Kidney (tissue), 14 donors: Measurements from ENCODE around the gene NOX5. TPM values are rescaled to one million over a fixed set of nuclear protein-coding genes. Genes with fewer than 3 reads are reported as not detected.

ENCODE experiments used
- DNase-seq, 5 donors: peaks; one replicate each; pipeline ENCODE4 v3.0.0-alpha.2; 2013 to 2020
- FAIRE-seq: peaks from 2 replicates; lab custom pipeline; 2012; peaks lifted over from hg19 to GRCh38; lab: Jason Lieb, UNC
- H3K27ac ChIP-seq, 2 donors: one replicate each; pipeline ENCODE4 v1.7.0; 2013; ENCODE audit warnings: low read depth in 2 of 2, low read length in 2 of 2, inconsistent platforms in 1 of 2
- H3K27me3 ChIP-seq: one replicate; pipeline ENCODE4 v1.7.1; 2013; ENCODE audit warnings: low read length, inconsistent platforms; ENCODE audit not compliant: control insufficient read depth, insufficient read depth
- H3K36me3 ChIP-seq, 3 donors: one replicate each; pipeline versions ENCODE4 v1.7.0 to v1.7.1; 2013; ENCODE audit warnings: low read length in 3 of 3, control low read depth in 1 of 3, inconsistent platforms in 1 of 3; ENCODE audit not compliant: insufficient read depth in 3 of 3, control insufficient read depth in 2 of 3
- H3K4me1 ChIP-seq, 3 donors: one replicate each; pipeline versions ENCODE4 v1.7.0 to v1.7.1; 2013; ENCODE audit warnings: low read length in 3 of 3, inconsistent platforms in 1 of 3, low read depth in 1 of 3; ENCODE audit not compliant: control insufficient read depth in 2 of 3, insufficient read depth in 2 of 3
- H3K4me3 ChIP-seq, 3 donors: one replicate each; pipeline versions ENCODE4 v1.7.0 to v1.8.1; 2013; ENCODE audit warnings: low read length in 3 of 3, control low read depth in 1 of 3, inconsistent platforms in 1 of 3
- H3K9ac ChIP-seq, 3 donors: one replicate each; pipeline versions ENCODE4 v1.7.0 to v1.7.1; 2013; ENCODE audit warnings: low read length in 3 of 3, control low read depth in 1 of 3, inconsistent platforms in 1 of 3
- H3K9me3 ChIP-seq, 3 donors: one replicate each; pipeline versions ENCODE4 v1.7.0 to v1.7.1; 2013; ENCODE audit warnings: low read length in 3 of 3, control low read depth in 1 of 3, inconsistent platforms in 1 of 3; ENCODE audit not compliant: control insufficient read depth in 2 of 3, insufficient read depth in 1 of 3
- intact Hi-C: fragments of 100-400 bp; cut with DNase I; formaldehyde crosslinking; loops from one replicate; pipeline ENCODE4 v1.11.1; 2022
- polyA plus RNA-seq: library from polyadenylated mRNA; stranded (reverse); fragments of 350-450 nt; fragmentation: Illumina TruSeq; extraction: RNeasy Lipid Tissue Mini Kit (QIAGEN cat#74804); gene quantifications from one replicate; pipeline ENCODE4 v1.2.3, GENCODE V29; 2014; ENCODE audit warnings: low read depth, low replicate concordance; ENCODE audit not compliant: insufficient read depth
- total RNA-seq: library from RNA; stranded (reverse); fragmentation: NEBNext Ultra II Directional; extraction: Animal tissue kit (Norgen Biotek cat#: 25700); gene quantifications from one replicate; pipeline ENCODE4 v1.2.1, GENCODE V29; 2021
- TF ChIP-seq, protein P1 (sequence below): IDR thresholded peaks from 3 replicates; pipeline ENCODE4 v1.5.1; 2012; ENCODE audit warnings: mild to moderate bottlenecking, moderate library complexity, borderline replicate concordance; ENCODE audit not compliant: insufficient read depth; ENCODE audit errors: extremely low read depth
- donor health status: control.
- donor health status: control.
- donor health status: control.
- donor health status: control.
- donor health status: control.
- donor health status: DM: yes; HTN: yes; CAD: no.
- donor health status: Normal renal cell carcinoma (clear cell type).

The NOX5 gene
- total and polyA plus RNA-seq, 2 donors from 2014 or later = 0.19 to 0.60 TPM

DNA sequence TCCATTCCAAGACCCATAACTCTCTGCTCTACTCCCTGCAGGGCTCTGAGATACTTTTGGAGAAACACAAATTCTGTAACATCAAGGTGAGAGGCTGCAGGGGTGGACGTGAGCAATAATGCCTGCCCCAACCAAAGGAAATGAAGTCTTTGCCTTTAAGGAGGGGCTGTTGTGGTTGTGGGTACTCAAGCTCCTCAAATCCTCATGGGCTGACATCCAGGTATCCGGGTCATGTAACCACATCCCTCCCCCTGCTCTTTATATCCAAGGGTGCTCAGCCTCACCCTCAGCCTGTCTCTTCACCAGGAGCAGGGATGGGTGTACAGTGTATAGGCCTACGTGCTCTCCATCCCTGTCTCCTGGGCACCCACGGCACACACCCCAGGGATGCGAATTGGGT is 32.3 kb downstream of the NOX5 start:
- DNase-seq (no peak), FAIRE-seq (no peak)
- TF ChIP-seq, protein P1, sequence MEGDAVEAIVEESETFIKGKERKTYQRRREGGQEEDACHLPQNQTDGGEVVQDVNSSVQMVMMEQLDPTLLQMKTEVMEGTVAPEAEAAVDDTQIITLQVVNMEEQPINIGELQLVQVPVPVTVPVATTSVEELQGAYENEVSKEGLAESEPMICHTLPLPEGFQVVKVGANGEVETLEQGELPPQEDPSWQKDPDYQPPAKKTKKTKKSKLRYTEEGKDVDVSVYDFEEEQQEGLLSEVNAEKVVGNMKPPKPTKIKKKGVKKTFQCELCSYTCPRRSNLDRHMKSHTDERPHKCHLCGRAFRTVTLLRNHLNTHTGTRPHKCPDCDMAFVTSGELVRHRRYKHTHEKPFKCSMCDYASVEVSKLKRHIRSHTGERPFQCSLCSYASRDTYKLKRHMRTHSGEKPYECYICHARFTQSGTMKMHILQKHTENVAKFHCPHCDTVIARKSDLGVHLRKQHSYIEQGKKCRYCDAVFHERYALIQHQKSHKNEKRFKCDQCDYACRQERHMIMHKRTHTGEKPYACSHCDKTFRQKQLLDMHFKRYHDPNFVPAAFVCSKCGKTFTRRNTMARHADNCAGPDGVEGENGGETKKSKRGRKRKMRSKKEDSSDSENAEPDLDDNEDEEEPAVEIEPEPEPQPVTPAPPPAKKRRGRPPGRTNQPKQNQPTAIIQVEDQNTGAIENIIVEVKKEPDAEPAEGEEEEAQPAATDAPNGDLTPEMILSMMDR = no peak
- Histone ChIP-seq H3K4me3 (no peak overlapping the region), H3K4me1 (peaks cover 0 to 2% (median 0%) of the 10 kb centered on the region in 3 donors), H3K9ac (no peak overlapping the region), H3K27me3 (no peaks in the 10 kb centered on the region), H3K36me3 (no peaks in the 10 kb centered on the region), H3K27ac (no peak overlapping the region), H3K9me3 (no peaks in the 10 kb centered on the region)
- intact Hi-C loops = no loop called here

DNA sequence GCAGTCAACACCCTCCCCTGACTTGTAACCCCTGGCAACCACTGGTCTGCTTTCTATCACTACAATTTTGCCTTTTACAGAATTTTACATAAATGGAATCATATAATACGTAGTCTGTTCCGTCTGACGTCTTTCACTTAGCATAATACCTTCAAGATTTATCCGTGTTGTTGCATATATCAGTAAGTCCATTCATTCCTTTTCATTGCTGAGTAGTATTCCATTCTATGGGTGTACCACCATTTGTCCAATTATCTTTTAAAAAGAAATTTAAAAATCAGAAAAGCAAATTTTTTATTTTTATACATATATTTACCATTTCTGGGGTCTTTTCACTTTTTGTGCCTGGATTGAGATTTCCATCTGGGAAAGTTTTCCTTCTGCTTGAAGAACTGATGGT is 35.5 kb downstream of the NOX5 start:
- no peak for FAIRE-seq
- H3K36me3 ChIP-seq = no peaks in the 10 kb centered on the region

DNA sequence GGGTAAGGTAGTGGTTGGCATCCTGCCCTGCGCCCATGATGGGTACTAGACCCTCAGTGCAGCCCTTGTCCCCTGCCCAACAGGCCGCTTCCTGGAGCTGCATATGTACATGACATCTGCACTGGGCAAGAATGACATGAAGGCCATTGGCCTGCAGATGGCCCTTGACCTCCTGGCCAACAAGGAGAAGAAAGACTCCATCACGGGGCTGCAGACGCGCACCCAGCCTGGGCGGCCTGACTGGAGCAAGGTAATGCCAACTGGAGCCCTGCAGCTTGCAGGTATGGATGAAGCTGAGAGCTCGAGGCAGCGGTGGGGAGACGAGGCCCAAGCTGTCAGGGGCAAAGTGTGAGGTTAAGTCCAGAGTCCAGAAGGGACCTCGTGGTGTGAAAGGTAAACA is 40.8 kb downstream of the NOX5 start:
- H3K9ac ChIP-seq = no peak overlapping the region
- FAIRE-seq = no peak
- no peak overlapping the region for H3K27ac ChIP-seq
- no peaks in the 10 kb centered on the region for H3K36me3 ChIP-seq
- DNase-seq = peak in 1 of 5 donors; percentile 24
- no peaks in the 10 kb centered on the region for H3K27me3 ChIP-seq
- H3K9me3 ChIP-seq = no peaks in the 10 kb centered on the region
- H3K4me1 ChIP-seq = peaks cover 0 to 12% (median 6%) of the 10 kb centered on the region in 3 donors
- H3K4me3 ChIP-seq = no peak overlapping the region
- TF ChIP-seq, protein P1 = no peak
- intact Hi-C loops = loop anchor here (10.0 kb wide), 1 partner anchor 340 kb away; no protein-coding TSS in a partner anchor

More for the DNA sequence above, 35.5 kb downstream of the NOX5 start:
- Histone ChIP-seq H3K9ac (no peak overlapping the region), H3K27me3 (no peaks in the 10 kb centered on the region), H3K4me3 (no peak overlapping the region), H3K4me1 (peaks cover 0 to 2% (median 0%) of the 10 kb centered on the region in 3 donors), H3K9me3 (no peaks in the 10 kb centered on the region), H3K27ac (no peak overlapping the region)
- intact Hi-C loops = loop anchor here (10.0 kb wide), 1 partner anchor 345 kb away; no protein-coding TSS in a partner anchor
- TF ChIP-seq, protein P1 = no peak
- no peak for DNase-seq

DNA sequence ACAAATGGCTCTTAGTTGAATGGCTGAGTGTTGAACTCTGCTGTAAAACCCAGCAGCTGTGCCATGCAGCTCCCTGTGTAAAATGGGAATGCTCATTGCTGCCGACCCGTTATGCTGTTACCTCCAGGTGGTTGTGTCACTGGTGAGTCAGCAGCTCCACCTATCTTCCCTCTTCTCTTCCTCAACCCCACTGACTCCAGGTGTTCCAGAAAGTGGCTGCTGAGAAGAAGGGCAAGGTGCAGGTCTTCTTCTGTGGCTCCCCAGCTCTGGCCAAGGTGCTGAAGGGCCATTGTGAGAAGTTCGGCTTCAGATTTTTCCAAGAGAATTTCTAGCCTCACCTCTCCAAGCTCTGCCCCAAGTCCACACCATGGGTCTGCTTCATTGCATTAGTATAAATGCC is 41.9 kb downstream of the NOX5 start:
- no peak overlapping the region for H3K27ac ChIP-seq
- H3K27me3 ChIP-seq = no peaks in the 10 kb centered on the region
- H3K4me1 ChIP-seq = peaks cover 0 to 12% (median 6%) of the 10 kb centered on the region in 3 donors
- H3K9ac ChIP-seq = no peak overlapping the region
- no peaks in the 10 kb centered on the region for H3K36me3 ChIP-seq
- TF ChIP-seq, protein P1 = no peak
- DNase-seq (peak in 1 of 5 donors; percentile 15), FAIRE-seq (no peak)
- intact Hi-C loops = loop anchor here (10.0 kb wide), 1 partner anchor 338 kb away; no protein-coding TSS in a partner anchor
- H3K9me3 ChIP-seq = no peaks in the 10 kb centered on the region
- no peak overlapping the region for H3K4me3 ChIP-seq
